HepG2 (cell line): ENCODE measurements around the gene LRIG3.

Experiments used
- AHR ChIP-seq: IDR thresholded peaks from 2 replicates; pipeline ENCODE4 v1.6.1; 2018; ENCODE audit warnings: missing genetic modification reagents, missing compliant biosample characterization
- CHD2 ChIP-seq: IDR thresholded peaks from 2 replicates; pipeline ENCODE4 v1.6.1; 2011; ENCODE audit warnings: low read depth, low read length, improper control_type of control experiment
- KAT2B ChIP-seq: fragments of 150-350 bp; IDR thresholded peaks from 2 replicates; pipeline ENCODE4 v1.6.1; 2014; ENCODE audit warnings: low read depth, low read length, borderline replicate concordance
- MED13 ChIP-seq: sonication (generic); formaldehyde crosslinking; IDR thresholded peaks from 2 replicates; pipeline ENCODE4 v1.5.0; 2020; ENCODE audit warnings: missing genetic modification reagents
- RFXAP ChIP-seq: sonication (generic); formaldehyde crosslinking; IDR thresholded peaks from 2 replicates; pipeline ENCODE4 v1.4.0; 2020; ENCODE audit warnings: missing genetic modification reagents, borderline replicate concordance
- ZNF12 ChIP-seq: sonication (generic); formaldehyde crosslinking; IDR thresholded peaks from 2 replicates; pipeline ENCODE4 v1.5.0; 2020; ENCODE audit warnings: missing genetic modification reagents
- ZNF263 ChIP-seq: sonication (generic); formaldehyde crosslinking; IDR thresholded peaks from 2 replicates; pipeline ENCODE4 v1.4.0; 2020; ENCODE audit warnings: missing genetic modification reagents
- ZNF354B ChIP-seq: sonication (generic); formaldehyde crosslinking; IDR thresholded peaks from 2 replicates; pipeline ENCODE4 v1.8.0; 2022; ENCODE audit warnings: mild to moderate bottlenecking, missing genetic modification reagents
- ZNF878 ChIP-seq: sonication (generic); formaldehyde crosslinking; IDR thresholded peaks from 2 replicates; pipeline ENCODE4 v1.8.1; 2023; ENCODE audit warnings: mild to moderate bottlenecking, missing genetic modification reagents, moderate library complexity
- TF ChIP-seq, protein P1 (sequence below): sonication (generic); formaldehyde crosslinking; IDR thresholded peaks from 2 replicates; pipeline ENCODE4 v1.8.0; 2022; ENCODE audit warnings: mild to moderate bottlenecking, missing genetic modification reagents; ENCODE audit not compliant: insufficient replicate concordance
- TF ChIP-seq, protein P2 (sequence below): sonication (generic); formaldehyde crosslinking; IDR thresholded peaks from 2 replicates; pipeline ENCODE4 v1.9.0; 2021; ENCODE audit warnings: mild to moderate bottlenecking, missing genetic modification reagents
- TF ChIP-seq, protein P3 (sequence below): sonication (generic); formaldehyde crosslinking; IDR thresholded peaks from 2 replicates; pipeline ENCODE4 v1.5.1; 2020; ENCODE audit warnings: missing genetic modification reagents, mild to moderate bottlenecking, borderline replicate concordance
- TF ChIP-seq, protein P4 (sequence below): sonication (generic); formaldehyde crosslinking; IDR thresholded peaks from 2 replicates; pipeline ENCODE4 v1.5.0; 2020; ENCODE audit warnings: mild to moderate bottlenecking, missing genetic modification reagents, moderate library complexity

DNA sequence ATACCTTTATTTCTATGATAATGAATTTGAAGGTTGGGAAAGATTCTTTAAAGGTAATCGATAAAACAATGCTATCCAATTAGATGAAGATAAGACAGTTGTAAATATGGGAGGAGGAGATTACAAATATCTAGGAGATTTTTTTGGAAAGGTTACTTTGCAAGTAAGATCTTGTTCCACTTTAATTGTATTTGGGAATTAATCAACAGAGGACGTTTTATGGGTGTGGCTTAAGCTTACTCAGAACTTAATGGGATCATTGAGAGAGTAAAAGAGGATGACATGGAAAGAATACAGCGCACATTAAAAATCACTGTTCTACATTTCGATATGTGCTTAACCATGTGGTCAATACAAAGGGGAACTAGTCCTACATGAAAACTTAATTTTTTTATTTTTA is 3.5 kb upstream of the LRIG3 start:
- no peak for TF ChIP-seq ZNF12
- no peak for TF ChIP-seq MED13
- TF ChIP-seq AHR (CRISPR knock-in tag): no peak
- no peak for TF ChIP-seq ZNF354B (CRISPR knock-in tag)
- TF ChIP-seq KAT2B: no peak
- TF ChIP-seq, protein P1, sequence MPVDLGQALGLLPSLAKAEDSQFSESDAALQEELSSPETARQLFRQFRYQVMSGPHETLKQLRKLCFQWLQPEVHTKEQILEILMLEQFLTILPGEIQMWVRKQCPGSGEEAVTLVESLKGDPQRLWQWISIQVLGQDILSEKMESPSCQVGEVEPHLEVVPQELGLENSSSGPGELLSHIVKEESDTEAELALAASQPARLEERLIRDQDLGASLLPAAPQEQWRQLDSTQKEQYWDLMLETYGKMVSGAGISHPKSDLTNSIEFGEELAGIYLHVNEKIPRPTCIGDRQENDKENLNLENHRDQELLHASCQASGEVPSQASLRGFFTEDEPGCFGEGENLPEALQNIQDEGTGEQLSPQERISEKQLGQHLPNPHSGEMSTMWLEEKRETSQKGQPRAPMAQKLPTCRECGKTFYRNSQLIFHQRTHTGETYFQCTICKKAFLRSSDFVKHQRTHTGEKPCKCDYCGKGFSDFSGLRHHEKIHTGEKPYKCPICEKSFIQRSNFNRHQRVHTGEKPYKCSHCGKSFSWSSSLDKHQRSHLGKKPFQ (CRISPR knock-in tag): no peak
- TF ChIP-seq CHD2: no peak
- no peak for TF ChIP-seq ZNF263 (CRISPR knock-in tag)
- no peak for TF ChIP-seq RFXAP (CRISPR knock-in tag)
- TF ChIP-seq, protein P2, sequence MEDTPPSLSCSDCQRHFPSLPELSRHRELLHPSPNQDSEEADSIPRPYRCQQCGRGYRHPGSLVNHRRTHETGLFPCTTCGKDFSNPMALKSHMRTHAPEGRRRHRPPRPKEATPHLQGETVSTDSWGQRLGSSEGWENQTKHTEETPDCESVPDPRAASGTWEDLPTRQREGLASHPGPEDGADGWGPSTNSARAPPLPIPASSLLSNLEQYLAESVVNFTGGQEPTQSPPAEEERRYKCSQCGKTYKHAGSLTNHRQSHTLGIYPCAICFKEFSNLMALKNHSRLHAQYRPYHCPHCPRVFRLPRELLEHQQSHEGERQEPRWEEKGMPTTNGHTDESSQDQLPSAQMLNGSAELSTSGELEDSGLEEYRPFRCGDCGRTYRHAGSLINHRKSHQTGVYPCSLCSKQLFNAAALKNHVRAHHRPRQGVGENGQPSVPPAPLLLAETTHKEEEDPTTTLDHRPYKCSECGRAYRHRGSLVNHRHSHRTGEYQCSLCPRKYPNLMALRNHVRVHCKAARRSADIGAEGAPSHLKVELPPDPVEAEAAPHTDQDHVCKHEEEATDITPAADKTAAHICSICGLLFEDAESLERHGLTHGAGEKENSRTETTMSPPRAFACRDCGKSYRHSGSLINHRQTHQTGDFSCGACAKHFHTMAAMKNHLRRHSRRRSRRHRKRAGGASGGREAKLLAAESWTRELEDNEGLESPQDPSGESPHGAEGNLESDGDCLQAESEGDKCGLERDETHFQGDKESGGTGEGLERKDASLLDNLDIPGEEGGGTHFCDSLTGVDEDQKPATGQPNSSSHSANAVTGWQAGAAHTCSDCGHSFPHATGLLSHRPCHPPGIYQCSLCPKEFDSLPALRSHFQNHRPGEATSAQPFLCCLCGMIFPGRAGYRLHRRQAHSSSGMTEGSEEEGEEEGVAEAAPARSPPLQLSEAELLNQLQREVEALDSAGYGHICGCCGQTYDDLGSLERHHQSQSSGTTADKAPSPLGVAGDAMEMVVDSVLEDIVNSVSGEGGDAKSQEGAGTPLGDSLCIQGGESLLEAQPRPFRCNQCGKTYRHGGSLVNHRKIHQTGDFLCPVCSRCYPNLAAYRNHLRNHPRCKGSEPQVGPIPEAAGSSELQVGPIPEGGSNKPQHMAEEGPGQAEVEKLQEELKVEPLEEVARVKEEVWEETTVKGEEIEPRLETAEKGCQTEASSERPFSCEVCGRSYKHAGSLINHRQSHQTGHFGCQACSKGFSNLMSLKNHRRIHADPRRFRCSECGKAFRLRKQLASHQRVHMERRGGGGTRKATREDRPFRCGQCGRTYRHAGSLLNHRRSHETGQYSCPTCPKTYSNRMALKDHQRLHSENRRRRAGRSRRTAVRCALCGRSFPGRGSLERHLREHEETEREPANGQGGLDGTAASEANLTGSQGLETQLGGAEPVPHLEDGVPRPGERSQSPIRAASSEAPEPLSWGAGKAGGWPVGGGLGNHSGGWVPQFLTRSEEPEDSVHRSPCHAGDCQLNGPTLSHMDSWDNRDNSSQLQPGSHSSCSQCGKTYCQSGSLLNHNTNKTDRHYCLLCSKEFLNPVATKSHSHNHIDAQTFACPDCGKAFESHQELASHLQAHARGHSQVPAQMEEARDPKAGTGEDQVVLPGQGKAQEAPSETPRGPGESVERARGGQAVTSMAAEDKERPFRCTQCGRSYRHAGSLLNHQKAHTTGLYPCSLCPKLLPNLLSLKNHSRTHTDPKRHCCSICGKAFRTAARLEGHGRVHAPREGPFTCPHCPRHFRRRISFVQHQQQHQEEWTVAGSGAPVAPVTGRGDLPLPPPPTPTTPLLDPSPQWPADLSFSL: no peak
- TF ChIP-seq, protein P3, sequence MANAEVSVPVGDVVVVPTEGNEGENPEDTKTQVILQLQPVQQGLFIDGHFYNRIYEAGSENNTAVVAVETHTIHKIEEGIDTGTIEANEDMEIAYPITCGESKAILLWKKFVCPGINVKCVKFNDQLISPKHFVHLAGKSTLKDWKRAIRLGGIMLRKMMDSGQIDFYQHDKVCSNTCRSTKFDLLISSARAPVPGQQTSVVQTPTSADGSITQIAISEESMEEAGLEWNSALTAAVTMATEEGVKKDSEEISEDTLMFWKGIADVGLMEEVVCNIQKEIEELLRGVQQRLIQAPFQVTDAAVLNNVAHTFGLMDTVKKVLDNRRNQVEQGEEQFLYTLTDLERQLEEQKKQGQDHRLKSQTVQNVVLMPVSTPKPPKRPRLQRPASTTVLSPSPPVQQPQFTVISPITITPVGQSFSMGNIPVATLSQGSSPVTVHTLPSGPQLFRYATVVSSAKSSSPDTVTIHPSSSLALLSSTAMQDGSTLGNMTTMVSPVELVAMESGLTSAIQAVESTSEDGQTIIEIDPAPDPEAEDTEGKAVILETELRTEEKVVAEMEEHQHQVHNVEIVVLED (CRISPR knock-in tag): no peak
- TF ChIP-seq, protein P4, sequence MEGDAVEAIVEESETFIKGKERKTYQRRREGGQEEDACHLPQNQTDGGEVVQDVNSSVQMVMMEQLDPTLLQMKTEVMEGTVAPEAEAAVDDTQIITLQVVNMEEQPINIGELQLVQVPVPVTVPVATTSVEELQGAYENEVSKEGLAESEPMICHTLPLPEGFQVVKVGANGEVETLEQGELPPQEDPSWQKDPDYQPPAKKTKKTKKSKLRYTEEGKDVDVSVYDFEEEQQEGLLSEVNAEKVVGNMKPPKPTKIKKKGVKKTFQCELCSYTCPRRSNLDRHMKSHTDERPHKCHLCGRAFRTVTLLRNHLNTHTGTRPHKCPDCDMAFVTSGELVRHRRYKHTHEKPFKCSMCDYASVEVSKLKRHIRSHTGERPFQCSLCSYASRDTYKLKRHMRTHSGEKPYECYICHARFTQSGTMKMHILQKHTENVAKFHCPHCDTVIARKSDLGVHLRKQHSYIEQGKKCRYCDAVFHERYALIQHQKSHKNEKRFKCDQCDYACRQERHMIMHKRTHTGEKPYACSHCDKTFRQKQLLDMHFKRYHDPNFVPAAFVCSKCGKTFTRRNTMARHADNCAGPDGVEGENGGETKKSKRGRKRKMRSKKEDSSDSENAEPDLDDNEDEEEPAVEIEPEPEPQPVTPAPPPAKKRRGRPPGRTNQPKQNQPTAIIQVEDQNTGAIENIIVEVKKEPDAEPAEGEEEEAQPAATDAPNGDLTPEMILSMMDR: no peak
- no peak for TF ChIP-seq ZNF878 (CRISPR knock-in tag)
